Cardiac fibroblast (primary cell): ENCODE results near the gene MSL3B.
"Not testable (repeated sequence)": the region's sequence is repeated elsewhere in the genome, so short reads cannot be mapped to it uniquely, and the experiment has no call there.

Experiments used
- DNase-seq, 2 donors: peaks; one replicate each; pipeline versions ENCODE4 v3.0.0 to v3.0.0-alpha.2; 2010; ENCODE audit warnings: low read depth in 2 of 2
- H3K4me3 ChIP-seq, 2 donors: replicated peaks in 1 of 2; 1 replicate in 1 of 2; 2 replicates in 1 of 2; pipeline ENCODE4 v1.5.1; 2011; ENCODE audit warnings: low read depth in 2 of 2, low read length in 2 of 2, mild to moderate bottlenecking in 2 of 2, moderate library complexity in 1 of 2
- TF ChIP-seq, protein P1 (sequence below): IDR thresholded peaks from one replicate; pipeline ENCODE4 v1.5.1; 2011; ENCODE audit warnings: low read depth, mild to moderate bottlenecking, low read length, inconsistent platforms

The MSL3B gene

DNA sequence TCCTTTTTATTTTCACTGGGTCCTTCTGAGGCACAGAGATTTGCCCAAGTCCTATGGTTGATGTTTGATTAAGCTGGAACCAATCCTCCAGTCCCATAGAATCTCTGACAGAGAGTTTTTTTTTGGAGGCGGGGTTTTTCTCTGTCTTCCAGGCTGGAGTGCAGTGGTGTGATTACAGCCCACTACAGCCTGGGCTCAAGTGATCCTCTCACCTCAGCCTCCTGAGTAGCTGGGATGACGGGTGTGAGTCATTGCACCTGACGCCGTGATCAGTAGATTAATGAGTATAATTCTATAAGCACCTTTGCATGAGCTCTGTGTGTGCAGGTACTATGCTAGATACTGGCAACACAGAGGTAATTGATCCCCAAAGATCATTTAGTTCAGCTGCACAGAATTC lies 33.7 kb upstream of the MSL3B start:
- no peak for DNase-seq
- no peak overlapping the region for H3K4me3 ChIP-seq
- TF ChIP-seq, protein P1, sequence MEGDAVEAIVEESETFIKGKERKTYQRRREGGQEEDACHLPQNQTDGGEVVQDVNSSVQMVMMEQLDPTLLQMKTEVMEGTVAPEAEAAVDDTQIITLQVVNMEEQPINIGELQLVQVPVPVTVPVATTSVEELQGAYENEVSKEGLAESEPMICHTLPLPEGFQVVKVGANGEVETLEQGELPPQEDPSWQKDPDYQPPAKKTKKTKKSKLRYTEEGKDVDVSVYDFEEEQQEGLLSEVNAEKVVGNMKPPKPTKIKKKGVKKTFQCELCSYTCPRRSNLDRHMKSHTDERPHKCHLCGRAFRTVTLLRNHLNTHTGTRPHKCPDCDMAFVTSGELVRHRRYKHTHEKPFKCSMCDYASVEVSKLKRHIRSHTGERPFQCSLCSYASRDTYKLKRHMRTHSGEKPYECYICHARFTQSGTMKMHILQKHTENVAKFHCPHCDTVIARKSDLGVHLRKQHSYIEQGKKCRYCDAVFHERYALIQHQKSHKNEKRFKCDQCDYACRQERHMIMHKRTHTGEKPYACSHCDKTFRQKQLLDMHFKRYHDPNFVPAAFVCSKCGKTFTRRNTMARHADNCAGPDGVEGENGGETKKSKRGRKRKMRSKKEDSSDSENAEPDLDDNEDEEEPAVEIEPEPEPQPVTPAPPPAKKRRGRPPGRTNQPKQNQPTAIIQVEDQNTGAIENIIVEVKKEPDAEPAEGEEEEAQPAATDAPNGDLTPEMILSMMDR: no peak

DNA sequence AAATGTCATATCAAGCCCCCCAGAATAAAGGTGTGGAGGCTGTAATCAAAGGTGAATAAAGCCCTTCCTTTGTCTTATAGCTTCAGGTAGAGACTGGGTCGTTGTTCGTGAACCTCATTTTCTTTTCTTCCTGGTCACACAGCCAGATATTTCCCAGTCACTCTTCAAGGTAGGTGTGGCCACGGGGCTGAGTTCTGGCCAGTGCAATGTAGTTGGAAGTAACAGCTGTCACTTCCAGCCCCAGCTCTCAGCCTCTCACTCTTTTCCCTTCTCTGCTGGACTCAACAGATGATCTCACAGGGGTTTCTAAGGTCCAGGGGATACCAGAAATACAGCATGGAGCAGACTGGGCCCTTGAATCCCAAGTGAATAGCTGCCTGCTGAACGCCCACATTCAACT lies 33.2 kb upstream of the MSL3B start:
- no peak overlapping the region for H3K4me3 ChIP-seq
- DNase-seq: no peak
- TF ChIP-seq, protein P1: no peak

DNA sequence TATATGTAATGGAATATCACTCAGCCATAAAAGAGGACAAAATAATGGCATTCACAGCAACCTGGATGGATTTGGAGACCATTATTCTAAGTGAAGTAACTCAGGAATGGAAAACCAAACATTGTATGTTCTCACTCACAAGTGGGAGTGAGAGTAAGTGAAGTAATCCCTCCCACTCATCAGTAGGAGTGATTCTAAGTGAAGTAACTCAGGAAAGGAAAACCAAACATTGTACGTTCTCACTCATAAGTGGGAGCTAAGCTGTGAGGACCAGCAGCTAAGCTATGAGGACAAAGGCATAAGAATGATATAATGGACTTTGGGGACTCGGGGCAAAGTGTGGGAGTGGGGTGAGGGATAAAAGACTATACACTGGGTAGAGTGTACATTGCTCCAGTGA lies 28.1 kb upstream of the MSL3B start:
- H3K4me3 ChIP-seq, DNase-seq: not testable (repeated sequence)

DNA sequence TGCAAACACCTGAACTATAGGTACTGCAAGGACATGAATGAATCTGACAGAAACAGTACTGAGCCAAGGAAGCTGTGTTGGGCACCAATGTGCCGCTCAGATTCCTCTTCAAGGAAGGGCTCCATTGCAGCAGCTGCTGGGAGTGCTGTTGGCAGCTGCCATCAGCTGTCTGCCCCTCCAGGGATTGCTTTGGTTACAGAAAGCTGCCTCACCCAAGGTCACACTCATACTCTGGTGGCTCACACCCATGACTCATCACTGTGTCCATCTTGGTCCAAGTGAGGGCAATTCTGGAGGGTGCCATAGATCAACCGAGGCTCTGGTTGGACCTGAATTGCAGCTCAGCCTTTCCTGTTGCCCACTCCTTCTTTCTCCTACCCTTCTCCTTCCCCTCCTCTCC lies 24.6 kb upstream of the MSL3B start:
- no peak overlapping the region for H3K4me3 ChIP-seq
- no peak for DNase-seq
- TF ChIP-seq, protein P1: no peak

DNA sequence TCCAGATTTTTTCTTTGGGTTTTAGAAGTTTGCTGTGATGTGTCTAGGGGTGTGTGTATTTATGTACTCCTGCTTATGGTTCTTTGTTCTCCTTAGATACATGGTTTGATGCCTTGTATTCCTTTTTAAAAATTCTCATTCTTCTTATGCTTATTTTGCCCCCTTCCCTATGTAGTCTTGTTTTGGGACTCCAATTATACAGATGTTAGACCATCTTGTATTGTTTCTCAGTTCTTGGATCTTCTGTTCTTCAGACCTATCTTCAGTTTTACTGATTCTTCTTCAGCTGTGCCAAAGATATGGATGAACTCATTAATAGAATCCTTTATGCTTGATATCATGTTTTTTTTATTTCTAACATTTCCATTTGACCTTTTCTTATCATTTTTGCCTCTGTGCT lies 14.2 kb upstream of the MSL3B start:
- TF ChIP-seq, protein P1: no peak
- H3K4me3 ChIP-seq: no peak overlapping the region
- DNase-seq: peak in 1 of 2 donors; percentile 5

DNA sequence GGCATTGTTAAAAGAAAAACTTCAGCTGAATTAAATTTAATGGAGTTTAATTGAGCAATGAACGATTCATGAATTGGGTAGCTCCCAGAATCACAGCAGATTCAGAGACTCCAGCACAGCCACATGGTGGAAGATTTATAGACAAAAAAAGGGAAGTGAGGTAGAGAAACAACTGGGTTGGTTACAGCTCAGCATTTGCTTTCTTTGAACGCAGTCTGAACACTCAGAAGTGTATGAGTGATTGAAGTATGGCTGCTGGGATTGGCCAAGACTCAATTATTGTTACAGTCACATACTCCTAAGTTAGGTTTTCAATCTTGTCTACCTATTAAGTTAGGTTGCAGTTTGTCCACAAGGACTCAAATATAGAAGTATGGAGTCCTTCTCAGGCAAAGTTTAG lies 3.9 kb upstream of the MSL3B start:
- not testable (repeated sequence) for DNase-seq, H3K4me3 ChIP-seq

DNA sequence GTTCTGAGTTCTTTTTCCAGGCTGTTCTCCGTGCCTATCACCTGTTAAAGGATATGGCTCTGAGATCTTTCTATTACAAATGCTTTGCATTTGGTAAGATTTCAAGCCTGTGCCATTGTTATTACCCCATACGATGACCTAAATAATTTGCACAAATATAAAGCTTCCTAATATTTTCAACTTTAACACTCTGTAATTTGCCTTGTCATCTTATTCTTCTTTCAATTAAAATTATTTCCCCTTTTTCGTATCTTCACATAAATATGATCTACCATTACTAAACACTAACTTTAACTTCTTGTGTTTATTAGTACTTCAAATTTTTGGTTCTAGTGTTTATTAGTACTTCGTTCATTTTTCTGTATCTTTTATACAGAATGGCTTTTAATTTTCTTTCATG lies 3.2 kb upstream of the MSL3B start:
- H3K4me3 ChIP-seq: no peak overlapping the region
- TF ChIP-seq, protein P1: no peak
- DNase-seq: no peak

DNA sequence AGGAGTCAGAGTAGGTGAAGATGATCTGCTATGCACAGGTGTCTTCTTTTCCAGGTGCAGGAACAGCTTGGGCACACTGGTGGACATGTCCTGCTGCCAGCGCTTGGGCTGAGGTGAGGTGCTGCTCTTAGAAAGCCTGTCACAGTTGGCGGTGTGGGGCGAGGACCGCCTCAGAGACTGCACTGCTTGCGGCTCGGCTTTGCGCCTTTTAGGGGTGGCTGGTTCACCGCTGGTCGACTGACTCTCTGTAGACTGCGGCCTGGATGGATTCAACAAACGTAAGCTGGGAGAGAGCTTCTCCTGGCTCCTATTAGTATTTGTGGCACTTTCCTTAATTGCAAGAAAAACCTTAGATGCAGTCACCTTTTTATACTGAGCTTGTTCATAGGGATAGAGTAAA lies 1.7 kb downstream of the MSL3B start:
- DNase-seq: no peak
- no peak overlapping the region for H3K4me3 ChIP-seq
- TF ChIP-seq, protein P1: no peak
